DMS53 treated with DMSO at 0.1 percent for 48 hours (cell line): ENCODE results near the gene CYB561D1.

Source experiments
- DNase-seq: peaks from one replicate; lab custom pipeline; 2025; ENCODE audit not compliant: unreplicated experiment; lab: John Stamatoyannopoulos, UW

The CYB561D1 gene

DNA sequence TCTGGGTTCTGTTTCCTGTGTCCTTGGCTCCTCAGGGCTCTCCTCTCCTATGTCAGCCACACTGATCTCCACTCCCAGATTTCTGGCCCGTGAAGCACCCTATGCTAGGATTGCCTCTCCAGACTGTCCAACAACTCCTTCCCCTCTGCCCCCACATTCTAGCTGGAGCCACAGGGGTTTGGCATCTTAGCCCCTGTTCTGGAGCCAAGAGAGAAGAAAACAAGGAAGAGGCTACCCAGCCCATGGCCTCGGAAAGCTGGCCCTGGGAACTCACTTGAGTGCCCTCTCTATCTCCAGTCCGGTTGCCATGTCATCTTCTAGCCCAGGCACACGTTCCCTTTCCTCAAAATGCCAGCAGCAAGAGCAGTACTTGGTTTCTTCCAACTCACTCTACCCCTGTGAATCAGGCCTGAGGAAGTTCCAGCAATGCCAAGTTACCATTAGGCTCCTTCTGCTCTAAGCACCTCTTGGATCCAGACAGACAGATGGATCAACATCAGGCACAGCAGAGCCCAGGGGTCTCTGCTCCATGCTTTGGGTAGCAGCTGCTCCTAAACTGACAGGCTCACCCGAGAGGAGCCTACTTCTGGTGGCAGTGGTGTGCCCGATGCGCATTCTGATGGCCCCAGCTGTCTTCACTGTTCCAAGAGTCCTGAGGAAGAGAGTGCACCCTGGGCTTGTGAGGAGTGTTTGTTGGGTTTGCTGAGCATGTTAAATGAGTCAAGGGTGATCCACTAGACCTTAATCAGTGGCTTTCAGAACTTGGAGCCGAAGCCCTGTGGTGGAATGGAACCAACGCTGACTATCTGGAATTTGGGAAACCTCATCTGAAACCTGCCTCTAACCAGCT is 34.2 kb downstream of the CYB561D1 start:
- no peak for DNase-seq

- no peak for DNase-seq
Observed at GRCh38 chr1:109528712-109529111, 34.8 kb downstream of the CYB561D1 start.

DNA sequence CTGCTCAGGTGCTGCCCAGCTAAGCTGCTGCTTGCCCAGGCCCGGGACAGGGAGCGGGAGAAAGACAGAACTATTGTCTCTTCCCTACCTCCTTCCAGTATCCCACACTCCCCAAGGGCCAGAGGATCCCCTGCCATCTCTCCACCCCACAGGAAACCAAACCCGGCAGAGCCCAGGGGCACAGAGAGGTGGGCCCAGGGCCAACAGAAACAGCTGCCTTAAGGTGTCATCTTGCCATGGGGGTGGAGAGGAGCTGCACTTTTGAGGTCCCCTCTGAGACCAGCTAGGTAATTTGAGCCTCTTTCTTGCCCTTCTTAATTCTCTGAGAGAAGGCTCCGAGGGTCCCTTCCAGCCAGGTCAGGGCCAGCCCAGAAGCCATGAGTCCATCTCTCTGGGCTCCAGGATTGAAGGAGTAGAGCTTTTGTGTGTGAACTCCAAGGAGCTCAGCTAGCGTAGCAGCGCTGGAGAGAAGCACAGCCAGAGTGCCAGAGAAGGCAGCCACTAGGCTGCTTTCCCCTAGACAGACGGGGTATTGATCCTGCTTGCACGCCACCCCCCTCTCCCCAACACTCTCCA is 36.1 kb downstream of the CYB561D1 start:
- DNase-seq = no peak

- no peak for DNase-seq
Observed at GRCh38 chr1:109530457-109531087, 36.7 kb downstream of the CYB561D1 start.

DNA sequence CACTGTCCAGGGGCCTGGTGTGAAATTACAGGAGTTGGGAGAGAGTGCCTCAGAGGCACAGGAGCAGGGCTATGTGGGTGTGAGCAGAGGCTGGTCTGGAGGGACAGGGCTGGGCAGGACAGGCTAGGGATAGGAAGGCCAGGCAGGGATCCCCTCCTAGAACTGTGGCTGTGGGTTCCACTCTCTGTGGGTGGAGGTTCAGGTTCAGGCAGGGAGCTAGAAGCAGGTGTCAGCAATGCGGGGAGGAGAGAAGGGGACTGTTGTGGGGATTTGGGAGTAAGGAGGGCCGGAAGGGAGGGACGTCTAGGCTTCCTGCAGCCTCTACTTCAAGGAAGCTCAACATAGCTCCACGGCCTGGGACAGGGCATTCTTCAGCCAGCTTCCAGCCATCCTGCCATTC is 37.5 kb downstream of the CYB561D1 start:
- DNase-seq = no peak

DNA sequence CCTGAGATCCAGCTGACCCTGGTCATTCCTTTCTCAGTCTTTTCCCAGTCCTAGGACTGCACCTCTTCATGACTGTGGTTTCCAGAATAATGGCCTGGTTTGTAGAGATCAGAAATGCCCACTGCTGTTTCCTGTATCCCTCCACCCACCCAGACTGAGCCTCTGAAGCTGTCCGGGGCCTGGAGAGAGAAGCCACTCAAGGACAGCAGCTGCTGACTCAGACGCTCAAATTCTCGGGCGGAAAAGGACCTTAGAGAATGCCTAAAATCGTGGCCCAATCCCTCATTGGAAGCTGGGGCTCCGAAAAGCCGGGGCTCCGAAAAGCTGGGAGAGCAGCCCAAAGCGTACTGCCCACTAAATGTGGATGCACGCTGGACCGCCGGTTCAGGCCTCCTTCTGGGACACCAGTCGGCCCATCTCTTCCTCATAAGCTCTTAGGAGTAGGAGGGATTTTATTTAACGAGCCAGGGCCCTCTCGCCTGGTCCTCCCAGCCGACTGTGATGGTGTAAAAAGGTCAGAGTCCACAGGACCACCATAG is 38.0 kb downstream of the CYB561D1 start:
- no peak for DNase-seq

DNA sequence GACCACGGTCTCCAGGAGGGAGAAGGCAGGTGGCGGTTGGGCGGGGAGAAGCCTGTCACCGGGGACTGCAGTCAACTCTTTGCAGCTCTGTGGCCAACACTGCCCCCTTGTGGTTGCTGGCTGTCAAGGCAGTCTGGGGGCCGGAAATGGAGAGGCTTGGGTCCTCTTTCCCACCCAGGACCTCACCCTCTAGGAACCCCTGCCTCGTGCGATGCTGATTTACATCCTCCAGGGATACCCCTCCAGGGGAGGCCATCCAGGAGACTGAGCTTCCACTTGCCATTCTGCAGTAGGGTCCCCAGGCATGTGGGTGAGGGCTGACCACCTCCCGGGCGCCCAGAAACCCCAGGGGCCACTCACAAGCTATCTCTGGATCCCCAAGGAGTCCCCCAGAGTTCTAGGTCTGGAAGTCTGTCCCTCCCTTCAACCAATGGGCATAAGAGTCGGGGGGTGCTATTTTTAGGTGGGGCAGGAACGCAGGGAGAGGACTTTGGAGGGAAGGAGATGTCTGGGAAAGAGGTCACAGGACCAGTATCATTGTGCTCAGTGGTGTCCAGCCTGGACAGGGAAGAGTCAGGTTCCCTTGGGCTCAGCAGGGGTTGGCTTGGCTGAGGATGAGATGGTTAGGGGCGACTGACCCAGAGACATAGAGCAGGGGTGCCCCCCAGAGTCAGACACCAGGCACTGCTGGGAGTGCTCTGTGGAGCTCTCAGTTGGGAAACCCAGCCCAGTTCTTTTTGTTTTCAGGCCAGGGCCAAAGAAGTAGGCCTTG is 38.7 kb downstream of the CYB561D1 start:
- peak; percentile 84 for DNase-seq

DNA sequence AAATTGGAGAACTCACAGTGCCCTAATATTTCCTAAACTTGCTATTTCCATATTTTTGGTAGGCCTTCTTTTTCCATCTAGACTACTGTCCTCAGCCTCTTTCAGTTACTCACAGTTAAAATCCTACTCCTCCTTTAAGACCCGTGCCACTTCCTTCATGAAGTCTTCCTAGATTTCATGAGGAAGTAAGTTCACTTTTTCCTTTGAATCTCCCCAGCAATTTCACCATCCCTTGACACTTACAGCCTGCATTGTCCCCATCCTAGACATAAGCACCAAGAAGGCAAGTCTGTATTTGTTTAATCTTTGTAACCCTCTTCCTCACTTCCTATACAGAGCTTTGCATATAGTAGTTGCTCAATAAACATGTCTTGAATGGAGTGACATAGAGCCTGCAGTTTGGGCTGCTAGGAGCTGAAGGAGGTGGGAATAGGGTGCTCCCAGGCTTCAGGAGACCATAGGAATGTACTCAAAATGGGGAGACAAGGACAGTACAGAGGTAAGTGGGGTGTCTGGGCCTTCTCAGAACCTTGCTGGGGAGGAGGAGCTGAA is 40.5 kb downstream of the CYB561D1 start:
- DNase-seq = no peak

- DNase-seq = no peak
Observed at GRCh38 chr1:109535481-109535880, 41.6 kb downstream of the CYB561D1 start.

DNA sequence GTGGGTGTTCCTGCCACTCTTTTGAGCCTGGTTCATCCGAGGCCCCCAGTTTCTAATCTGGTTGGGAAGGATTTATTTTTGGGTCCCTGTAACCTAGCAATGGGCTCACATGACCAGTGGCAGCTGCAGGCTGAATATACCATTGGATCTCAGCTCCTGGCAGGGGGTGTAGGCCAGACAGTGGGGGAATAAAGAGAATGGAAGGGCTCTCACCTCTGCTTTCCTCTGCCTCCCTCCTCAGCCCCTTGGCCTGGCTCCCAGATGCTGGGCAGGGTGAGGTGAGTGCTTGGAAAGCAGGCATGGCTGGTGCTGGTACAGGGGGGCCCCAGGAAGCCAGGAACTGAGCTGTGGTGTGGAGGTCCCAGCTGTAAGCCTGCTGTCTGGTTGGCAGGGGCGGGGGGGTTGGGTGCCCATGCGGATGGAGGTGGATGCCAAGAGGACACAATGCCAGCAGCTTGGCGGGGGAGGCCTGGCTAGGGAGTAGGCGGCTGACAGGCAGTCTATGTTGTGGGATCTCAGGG is 42.1 kb downstream of the CYB561D1 start:
- DNase-seq = no peak

- no peak for DNase-seq
Observed at GRCh38 chr1:109537450-109538178, 43.7 kb downstream of the CYB561D1 start.

DNA sequence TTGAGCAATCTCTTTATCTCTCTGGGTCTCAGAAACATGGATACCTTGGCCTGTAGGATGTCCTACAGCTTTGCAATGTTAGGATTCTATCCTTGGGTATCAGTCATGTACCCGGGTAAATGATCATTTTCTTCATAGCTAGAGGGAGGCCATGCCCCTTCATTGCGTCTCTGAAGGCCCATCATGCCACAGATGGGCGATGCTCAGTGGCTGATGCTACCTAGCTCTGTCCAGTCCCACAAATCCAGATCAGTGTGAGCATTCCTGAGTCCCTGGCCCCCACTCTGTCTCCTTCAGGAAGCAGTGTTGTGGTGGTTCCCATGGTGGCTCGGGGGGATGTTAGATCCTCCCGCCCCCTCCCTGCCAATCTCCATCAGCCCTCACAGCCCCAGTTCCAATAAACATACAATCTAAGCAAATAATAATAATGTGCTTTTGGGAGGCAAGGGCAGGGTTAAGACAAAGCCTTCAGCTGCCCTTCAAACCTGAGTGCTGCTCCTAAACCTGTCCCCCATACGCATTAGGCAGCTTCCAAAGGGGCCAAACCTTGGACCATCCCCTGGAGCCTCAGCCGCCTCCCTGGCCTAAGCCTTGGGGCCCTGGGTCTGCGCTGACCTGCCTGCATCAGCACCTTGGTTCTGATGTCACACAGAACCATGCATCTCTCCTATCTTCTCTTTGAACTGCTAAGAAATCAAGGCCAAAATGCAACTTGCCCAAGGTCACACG is 45.1 kb downstream of the CYB561D1 start:
- DNase-seq = no peak

- DNase-seq = no peak
Observed at GRCh38 chr1:109539676-109540075, 45.8 kb downstream of the CYB561D1 start, which contains the start of gene GPR61. Gene GPR61 (plus strand): TSS chr1:109539872. CDS start chr1:109543023, 3,151 bp downstream.

DNA sequence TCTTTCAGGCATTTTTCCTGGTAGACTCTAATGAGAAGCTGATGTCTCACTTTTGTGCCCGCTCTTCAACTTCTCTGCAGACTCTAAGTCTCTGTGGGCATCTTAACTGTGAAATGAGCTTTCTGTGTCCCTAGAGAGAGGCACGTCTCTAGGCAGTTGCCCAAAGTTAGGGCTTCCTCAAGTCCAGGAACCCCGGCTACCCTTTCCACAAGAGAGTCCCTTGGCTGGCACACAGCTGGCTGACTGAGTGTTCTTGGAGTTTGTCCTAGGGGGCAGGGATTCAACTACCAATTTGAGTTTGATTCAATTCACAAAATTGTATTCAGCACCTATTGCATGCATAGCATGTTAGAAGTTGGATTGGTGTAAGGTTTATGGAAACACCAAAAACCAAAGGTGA is 47.2 kb downstream of the CYB561D1 start:
- no peak for DNase-seq

- DNase-seq = no peak
Observed at GRCh38 chr1:109542657-109543056, 48.8 kb downstream of the CYB561D1 start.

DNA sequence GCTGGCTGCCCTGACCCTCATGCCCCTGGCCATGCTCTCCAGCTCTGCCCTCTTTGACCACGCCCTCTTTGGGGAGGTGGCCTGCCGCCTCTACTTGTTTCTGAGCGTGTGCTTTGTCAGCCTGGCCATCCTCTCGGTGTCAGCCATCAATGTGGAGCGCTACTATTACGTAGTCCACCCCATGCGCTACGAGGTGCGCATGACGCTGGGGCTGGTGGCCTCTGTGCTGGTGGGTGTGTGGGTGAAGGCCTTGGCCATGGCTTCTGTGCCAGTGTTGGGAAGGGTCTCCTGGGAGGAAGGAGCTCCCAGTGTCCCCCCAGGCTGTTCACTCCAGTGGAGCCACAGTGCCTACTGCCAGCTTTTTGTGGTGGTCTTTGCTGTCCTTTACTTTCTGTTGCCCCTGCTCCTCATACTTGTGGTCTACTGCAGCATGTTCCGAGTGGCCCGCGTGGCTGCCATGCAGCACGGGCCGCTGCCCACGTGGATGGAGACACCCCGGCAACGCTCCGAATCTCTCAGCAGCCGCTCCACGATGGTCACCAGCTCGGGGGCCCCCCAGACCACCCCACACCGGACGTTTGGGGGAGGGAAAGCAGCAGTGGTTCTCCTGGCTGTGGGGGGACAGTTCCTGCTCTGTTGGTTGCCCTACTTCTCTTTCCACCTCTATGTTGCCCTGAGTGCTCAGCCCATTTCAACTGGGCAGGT is 49.5 kb downstream of the CYB561D1 start:
- no peak for DNase-seq

- DNase-seq = no peak
Observed at GRCh38 chr1:109543988-109544735, 50.3 kb downstream of the CYB561D1 start.
